ENCODE results near the gene SORCS3.

SORCS3 gene

GRCh38 chr10:104938031-104938430, 296.9 kb downstream of the SORCS3 start:
- Histone ChIP-seq H3K79me2 (ENCODE audit: insufficient read depth, low read length) (no peaks in the 10 kb centered on the region), H3K9ac (ENCODE audit: low read depth, low read length, poor library complexity, severe bottlenecking) (no peak overlapping the region), H2AFZ (ENCODE audit: low read length) (no peak overlapping the region), H3F3A (ENCODE audit: low read depth) (no peaks in the 10 kb centered on the region), H3K4me1 (ENCODE audit: insufficient read depth, low read length, poor library complexity, severe bottlenecking) (no peaks in the 10 kb centered on the region), H3K27me3 (ENCODE audit: insufficient read depth, low read length, poor library complexity, severe bottlenecking) (no peaks in the 10 kb centered on the region), H3K4me2 (ENCODE audit: low read depth, low read length, poor library complexity, severe bottlenecking) (no peak overlapping the region), H3K9me2 (replicated peaks; ENCODE audit: low read depth, low read length) (no peaks in the 10 kb centered on the region), H3K4me3 (ENCODE audit: low read length, poor library complexity, severe bottlenecking) (no peak overlapping the region), H3K9me3 (ENCODE audit: insufficient read depth, low read depth, low read length) (no peaks in the 10 kb centered on the region), H3K36me3 (ENCODE audit: insufficient read depth, low read length) (no peaks in the 10 kb centered on the region), H4K20me1 (ENCODE audit: insufficient read depth, low read length, poor library complexity, severe bottlenecking) (no peaks in the 10 kb centered on the region)
- TF ChIP-seq EZH2phosphoT487 (IDR thresholded peaks at IDR 0.05; ENCODE audit: borderline replicate concordance) = no peak
- no peak for TF ChIP-seq CTCF (conservative IDR thresholded peaks at IDR 0.05; ENCODE audit: low read length)

- Histone ChIP-seq H3K4me1 (ENCODE audit: insufficient read depth, low read length, poor library complexity, severe bottlenecking) (no peaks in the 10 kb centered on the region), H3K4me3 (ENCODE audit: low read length, poor library complexity, severe bottlenecking) (no peak overlapping the region), H3K27me3 (ENCODE audit: insufficient read depth, low read length, poor library complexity, severe bottlenecking) (no peaks in the 10 kb centered on the region), H3K4me2 (ENCODE audit: low read depth, low read length, poor library complexity, severe bottlenecking) (no peak overlapping the region), H3K79me2 (ENCODE audit: insufficient read depth, low read length) (no peaks in the 10 kb centered on the region), H3K9me2 (replicated peaks; ENCODE audit: low read depth, low read length) (no peaks in the 10 kb centered on the region), H2AFZ (ENCODE audit: low read length) (no peak overlapping the region), H3K36me3 (ENCODE audit: insufficient read depth, low read length) (no peaks in the 10 kb centered on the region), H3K9me3 (ENCODE audit: insufficient read depth, low read depth, low read length) (no peaks in the 10 kb centered on the region), H3F3A (ENCODE audit: low read depth) (no peaks in the 10 kb centered on the region), H3K9ac (ENCODE audit: low read depth, low read length, poor library complexity, severe bottlenecking) (no peak overlapping the region), H4K20me1 (ENCODE audit: insufficient read depth, low read length, poor library complexity, severe bottlenecking) (no peaks in the 10 kb centered on the region)
- TF ChIP-seq CTCF (conservative IDR thresholded peaks at IDR 0.05; ENCODE audit: low read length) (no peak), EZH2phosphoT487 (IDR thresholded peaks at IDR 0.05; ENCODE audit: borderline replicate concordance) (no peak)
Measured at GRCh38 chr10:104941662-104942061, 300.6 kb downstream of the SORCS3 start.

- H3K4me2 ChIP-seq (ENCODE audit: low read depth, low read length, poor library complexity, severe bottlenecking) = no peak overlapping the region
- H3K79me2 ChIP-seq (ENCODE audit: insufficient read depth, low read length) = no peaks in the 10 kb centered on the region
- TF ChIP-seq CTCF (conservative IDR thresholded peaks at IDR 0.05; ENCODE audit: low read length) = no peak
- no peak for TF ChIP-seq EZH2phosphoT487 (IDR thresholded peaks at IDR 0.05; ENCODE audit: borderline replicate concordance)
- no peaks in the 10 kb centered on the region for H3K27me3 ChIP-seq (ENCODE audit: insufficient read depth, low read length, poor library complexity, severe bottlenecking)
- H2AFZ ChIP-seq (ENCODE audit: low read length) = no peak overlapping the region
- H3F3A ChIP-seq (ENCODE audit: low read depth) = no peaks in the 10 kb centered on the region
- no peaks in the 10 kb centered on the region for H3K9me3 ChIP-seq (ENCODE audit: insufficient read depth, low read depth, low read length)
- H3K9me2 ChIP-seq (replicated peaks; ENCODE audit: low read depth, low read length) = no peaks in the 10 kb centered on the region
- no peak overlapping the region for H3K4me3 ChIP-seq (ENCODE audit: low read length, poor library complexity, severe bottlenecking)
- H3K9ac ChIP-seq (ENCODE audit: low read depth, low read length, poor library complexity, severe bottlenecking) = no peak overlapping the region
- no peaks in the 10 kb centered on the region for H3K4me1 ChIP-seq (ENCODE audit: insufficient read depth, low read length, poor library complexity, severe bottlenecking)
- no peaks in the 10 kb centered on the region for H4K20me1 ChIP-seq (ENCODE audit: insufficient read depth, low read length, poor library complexity, severe bottlenecking)
- no peaks in the 10 kb centered on the region for H3K36me3 ChIP-seq (ENCODE audit: insufficient read depth, low read length)
Measured at GRCh38 chr10:104947314-104947713, 306.2 kb downstream of the SORCS3 start.

Data from Loucy (cell line).